Stomach smooth muscle (tissue), 2 donors: ENCODE measurements around the gene NEUROG1.

Experiments used
- H3K27ac ChIP-seq: one replicate; pipeline ENCODE4 v1.7.0; 2013; ENCODE audit warnings: mild to moderate bottlenecking, low read length, inconsistent platforms
- H3K27me3 ChIP-seq, 2 donors: one replicate each; pipeline ENCODE4 v1.7.0; 2013; ENCODE audit warnings: low read length in 2 of 2; ENCODE audit not compliant: insufficient read depth in 2 of 2, control insufficient read depth in 1 of 2
- H3K36me3 ChIP-seq, 2 donors: one replicate each; pipeline ENCODE4 v1.7.0; 2013; ENCODE audit warnings: low read length in 2 of 2; ENCODE audit not compliant: control insufficient read depth in 2 of 2, insufficient read depth in 2 of 2
- H3K4me1 ChIP-seq: one replicate; pipeline ENCODE4 v1.7.0; 2013; ENCODE audit warnings: low read length; ENCODE audit not compliant: control insufficient read depth, insufficient read depth
- H3K4me3 ChIP-seq, 2 donors: one replicate each; pipeline ENCODE4 v1.7.0; 2013; ENCODE audit warnings: low read length in 2 of 2
- H3K9ac ChIP-seq, 2 donors: one replicate each; pipeline ENCODE4 v1.7.0; 2013; ENCODE audit warnings: low read length in 2 of 2, mild to moderate bottlenecking in 1 of 2
- H3K9me3 ChIP-seq, 2 donors: one replicate each; pipeline ENCODE4 v1.7.0; 2013; ENCODE audit warnings: low read length in 2 of 2; ENCODE audit not compliant: control insufficient read depth in 2 of 2
- donor health status: healthy.
- donor health status: Pancreatic carcinoma.

Gene NEUROG1

GRCh38 chr5:135561266-135561665 lies 25.5 kb upstream of the NEUROG1 start:
- no peaks in the 10 kb centered on the region for H3K4me1 ChIP-seq
- no peaks in the 10 kb centered on the region for H3K9me3 ChIP-seq
- H3K27me3 ChIP-seq, result peaks cover 9% of the 10 kb centered on the region in 2 donors
- H3K27ac ChIP-seq, result no peak overlapping the region
- no peaks in the 10 kb centered on the region for H3K36me3 ChIP-seq
- no peak overlapping the region for H3K9ac ChIP-seq
- no peak overlapping the region for H3K4me3 ChIP-seq

GRCh38 chr5:135560858-135561257 lies 25.1 kb upstream of the NEUROG1 start:
- Histone ChIP-seq H3K9ac (no peak overlapping the region), H3K27me3 (peaks cover 6 to 7% of the 10 kb centered on the region in 2 donors), H3K27ac (no peak overlapping the region), H3K4me1 (no peaks in the 10 kb centered on the region), H3K9me3 (no peaks in the 10 kb centered on the region), H3K36me3 (no peaks in the 10 kb centered on the region), H3K4me3 (peak overlapping the region in 1 of 2 donors; percentile 22)

- H3K27me3 ChIP-seq, result peaks cover 7 to 8% of the 10 kb centered on the region in 2 donors
Measured at GRCh38 chr5:135559354-135559753, 23.6 kb upstream of the NEUROG1 start.

GRCh38 chr5:135557076-135557838 lies 21.5 kb upstream of the NEUROG1 start:
- no peak overlapping the region for H3K4me3 ChIP-seq
- peaks cover 12 to 19% of the 10 kb centered on the region in 2 donors for H3K27me3 ChIP-seq
- H3K9me3 ChIP-seq, result no peaks in the 10 kb centered on the region
- H3K4me1 ChIP-seq, result no peaks in the 10 kb centered on the region
- no peaks in the 10 kb centered on the region for H3K36me3 ChIP-seq
- H3K9ac ChIP-seq, result no peak overlapping the region
- no peak overlapping the region for H3K27ac ChIP-seq

More at GRCh38 chr5:135559354-135559753, 23.6 kb upstream of the NEUROG1 start:
- no peak overlapping the region for H3K27ac ChIP-seq
- no peaks in the 10 kb centered on the region for H3K9me3 ChIP-seq
- H3K4me1 ChIP-seq, result no peaks in the 10 kb centered on the region
- H3K36me3 ChIP-seq, result no peaks in the 10 kb centered on the region
- H3K9ac ChIP-seq, result no peak overlapping the region
- H3K4me3 ChIP-seq, result no peak overlapping the region

- no peak overlapping the region for H3K27ac ChIP-seq
Measured at GRCh38 chr5:135556620-135557019, 20.9 kb upstream of the NEUROG1 start.

DNA sequence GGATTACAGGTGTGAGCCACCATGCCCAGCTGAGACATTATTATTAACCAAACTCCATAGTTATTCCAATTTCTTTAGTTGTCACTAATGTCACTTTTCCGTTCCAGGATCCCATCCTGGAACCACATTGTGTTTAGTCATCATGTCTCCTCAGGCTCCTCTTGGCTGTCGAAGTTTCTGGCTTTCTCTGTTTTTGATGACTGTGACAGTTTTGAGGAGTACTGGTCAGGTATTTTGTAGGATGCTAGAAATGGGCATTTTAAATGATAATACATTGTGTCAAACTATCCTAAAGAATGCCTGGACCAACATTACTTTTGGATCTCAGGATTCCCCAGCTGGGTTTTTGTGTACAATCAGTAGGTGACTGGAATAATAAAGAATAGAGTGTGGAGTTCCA lies 19.8 kb upstream of the NEUROG1 start:
- peaks cover 12 to 32% of the 10 kb centered on the region in 2 donors for H3K27me3 ChIP-seq
- no peaks in the 10 kb centered on the region for H3K36me3 ChIP-seq
- no peak overlapping the region for H3K4me3 ChIP-seq
- no peaks in the 10 kb centered on the region for H3K4me1 ChIP-seq
- no peak overlapping the region for H3K9ac ChIP-seq
- no peaks in the 10 kb centered on the region for H3K9me3 ChIP-seq
- no peak overlapping the region for H3K27ac ChIP-seq

More at GRCh38 chr5:135556620-135557019, 20.9 kb upstream of the NEUROG1 start:
- peaks cover 12 to 25% of the 10 kb centered on the region in 2 donors for H3K27me3 ChIP-seq
- no peaks in the 10 kb centered on the region for H3K9me3 ChIP-seq
- no peaks in the 10 kb centered on the region for H3K4me1 ChIP-seq
- H3K9ac ChIP-seq, result no peak overlapping the region
- no peaks in the 10 kb centered on the region for H3K36me3 ChIP-seq
- no peak overlapping the region for H3K4me3 ChIP-seq

GRCh38 chr5:135553688-135554462 lies 18.1 kb upstream of the NEUROG1 start:
- Histone ChIP-seq H3K4me3 (no peak overlapping the region), H3K9ac (no peak overlapping the region), H3K9me3 (no peaks in the 10 kb centered on the region), H3K4me1 (no peaks in the 10 kb centered on the region), H3K27ac (no peak overlapping the region), H3K36me3 (no peaks in the 10 kb centered on the region), H3K27me3 (peaks cover 8 to 40% of the 10 kb centered on the region in 2 donors)

DNA sequence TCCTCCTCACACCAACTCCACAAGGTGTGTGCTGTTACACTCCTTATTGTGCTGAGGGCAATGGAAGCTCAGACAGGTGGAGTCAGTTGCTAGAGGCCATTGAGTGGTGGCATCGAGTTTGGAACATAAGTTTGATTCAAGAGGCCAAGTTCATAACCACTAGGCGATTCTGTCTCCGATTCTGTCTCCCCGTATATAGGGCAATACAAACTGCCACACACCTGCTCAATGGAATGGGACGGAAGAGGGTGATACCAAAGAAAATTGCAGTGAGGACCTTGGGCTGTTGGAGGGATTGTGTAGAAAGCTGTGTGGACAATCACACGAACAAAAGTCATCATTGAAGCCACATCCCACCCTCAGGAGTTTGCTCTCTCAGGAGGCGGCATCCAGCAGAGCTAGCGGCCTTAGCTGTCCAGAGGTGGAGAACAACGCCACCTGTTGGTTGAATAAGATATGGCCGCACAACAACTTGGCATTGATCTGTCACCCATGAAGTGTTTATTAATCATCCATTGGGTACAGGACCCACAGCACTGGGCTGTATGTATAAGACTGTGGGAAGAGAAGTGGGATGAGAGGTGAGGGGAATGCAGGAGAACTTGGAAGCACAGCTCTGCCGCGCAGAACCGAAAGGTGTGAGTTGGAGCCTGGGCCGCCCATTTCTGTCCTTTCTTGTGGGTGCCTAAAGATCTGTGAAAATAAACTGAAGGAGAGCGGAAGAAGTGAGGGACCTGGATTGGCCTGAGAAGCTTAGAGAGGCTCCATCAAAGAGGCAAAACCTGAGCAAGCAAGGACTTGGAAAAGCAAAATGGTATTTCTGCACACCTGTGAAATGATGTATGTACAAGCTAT lies 16.1 kb upstream of the NEUROG1 start:
- Histone ChIP-seq H3K27ac (no peak overlapping the region), H3K4me1 (no peaks in the 10 kb centered on the region), H3K27me3 (peaks cover 11 to 58% of the 10 kb centered on the region in 2 donors)

GRCh38 chr5:135549413-135549812 lies 13.6 kb upstream of the NEUROG1 start:
- H3K4me3 ChIP-seq, result no peak overlapping the region
- peaks cover 35 to 75% of the 10 kb centered on the region in 2 donors for H3K27me3 ChIP-seq
- no peaks in the 10 kb centered on the region for H3K36me3 ChIP-seq
- no peaks in the 10 kb centered on the region for H3K9me3 ChIP-seq
- H3K9ac ChIP-seq, result no peak overlapping the region
- H3K27ac ChIP-seq, result no peak overlapping the region
- peaks cover 2% of the 10 kb centered on the region for H3K4me1 ChIP-seq

More for the DNA sequence above, 16.1 kb upstream of the NEUROG1 start:
- Histone ChIP-seq H3K9me3 (no peaks in the 10 kb centered on the region), H3K4me3 (no peak overlapping the region), H3K9ac (no peak overlapping the region), H3K36me3 (no peaks in the 10 kb centered on the region)

GRCh38 chr5:135547590-135548254 lies 12.0 kb upstream of the NEUROG1 start:
- peaks cover 13% of the 10 kb centered on the region for H3K4me1 ChIP-seq
- no peak overlapping the region for H3K4me3 ChIP-seq
- no peak overlapping the region for H3K27ac ChIP-seq
- H3K36me3 ChIP-seq, result no peaks in the 10 kb centered on the region
- H3K27me3 ChIP-seq, result peaks cover 47 to 73% of the 10 kb centered on the region in 2 donors
- no peaks in the 10 kb centered on the region for H3K9me3 ChIP-seq
- H3K9ac ChIP-seq, result no peak overlapping the region
